ENCODE measurements around the gene LRP6. TPM values are rescaled to one million over a fixed set of nuclear protein-coding genes. Genes with fewer than 3 reads are reported as not detected.

Gene LRP6
- total RNA-seq, 1 experiment from 2014 or later = 28.1 TPM

GRCh38 chr12:12202747-12203146 is 64.1 kb downstream of the LRP6 start:
- H3K27ac ChIP-seq (ENCODE audit: low read depth, low read length) = no peak overlapping the region
- TF ChIP-seq EGR1 (IDR thresholded peaks at IDR 0.05; ENCODE audit: low read depth) (no peak), JUND (IDR thresholded peaks at IDR 0.05) (no peak), SRF (IDR thresholded peaks at IDR 0.05; ENCODE audit: low read depth) (no peak), CEBPB (IDR thresholded peaks at IDR 0.05; ENCODE audit: low read depth) (no peak), REST (IDR thresholded peaks at IDR 0.05; ENCODE audit: low read depth) (no peak), FOSL1 (IDR thresholded peaks at IDR 0.05; ENCODE audit: low read depth) (no peak), ELF1 (IDR thresholded peaks at IDR 0.05; ENCODE audit: borderline replicate concordance, low read depth) (no peak), SIN3A (IDR thresholded peaks at IDR 0.05; ENCODE audit: low read depth) (no peak), EZH2 (IDR thresholded peaks at IDR 0.05) (no peak), MAX (IDR thresholded peaks at IDR 0.05) (no peak), EZH2phosphoT487 (IDR thresholded peaks at IDR 0.05; ENCODE audit: borderline replicate concordance) (no peak), YY1 (IDR thresholded peaks at IDR 0.05; ENCODE audit: extremely low read depth, insufficient replicate concordance, low read depth, low read length) (no peak), ZNF274 (IDR thresholded peaks at IDR 0.05; ENCODE audit: low read depth, low read length) (no peak), ATF3 (IDR thresholded peaks at IDR 0.05) (no peak), RAD21 (IDR thresholded peaks at IDR 0.05; ENCODE audit: low read depth) (no peak), POLR2AphosphoS5 (IDR thresholded peaks at IDR 0.05; ENCODE audit: low read depth, low read length) (no peak), TCF7L2 (IDR thresholded peaks at IDR 0.05; ENCODE audit: borderline replicate concordance, extremely low read depth, insufficient read depth, insufficient read length) (no peak), ZFX (IDR thresholded peaks at IDR 0.05) (no peak)
- TF ChIP-seq, protein P1, sequence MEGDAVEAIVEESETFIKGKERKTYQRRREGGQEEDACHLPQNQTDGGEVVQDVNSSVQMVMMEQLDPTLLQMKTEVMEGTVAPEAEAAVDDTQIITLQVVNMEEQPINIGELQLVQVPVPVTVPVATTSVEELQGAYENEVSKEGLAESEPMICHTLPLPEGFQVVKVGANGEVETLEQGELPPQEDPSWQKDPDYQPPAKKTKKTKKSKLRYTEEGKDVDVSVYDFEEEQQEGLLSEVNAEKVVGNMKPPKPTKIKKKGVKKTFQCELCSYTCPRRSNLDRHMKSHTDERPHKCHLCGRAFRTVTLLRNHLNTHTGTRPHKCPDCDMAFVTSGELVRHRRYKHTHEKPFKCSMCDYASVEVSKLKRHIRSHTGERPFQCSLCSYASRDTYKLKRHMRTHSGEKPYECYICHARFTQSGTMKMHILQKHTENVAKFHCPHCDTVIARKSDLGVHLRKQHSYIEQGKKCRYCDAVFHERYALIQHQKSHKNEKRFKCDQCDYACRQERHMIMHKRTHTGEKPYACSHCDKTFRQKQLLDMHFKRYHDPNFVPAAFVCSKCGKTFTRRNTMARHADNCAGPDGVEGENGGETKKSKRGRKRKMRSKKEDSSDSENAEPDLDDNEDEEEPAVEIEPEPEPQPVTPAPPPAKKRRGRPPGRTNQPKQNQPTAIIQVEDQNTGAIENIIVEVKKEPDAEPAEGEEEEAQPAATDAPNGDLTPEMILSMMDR (IDR thresholded peaks at IDR 0.05 in 2 of 3, conservative IDR thresholded peaks at IDR 0.05 in 1 of 3; ENCODE audit: borderline replicate concordance in 1 of 3, insufficient read depth in 1 of 3, low read depth in 2 of 3, low read length in 2 of 3) = no peak
- TF ChIP-seq, protein P2, sequence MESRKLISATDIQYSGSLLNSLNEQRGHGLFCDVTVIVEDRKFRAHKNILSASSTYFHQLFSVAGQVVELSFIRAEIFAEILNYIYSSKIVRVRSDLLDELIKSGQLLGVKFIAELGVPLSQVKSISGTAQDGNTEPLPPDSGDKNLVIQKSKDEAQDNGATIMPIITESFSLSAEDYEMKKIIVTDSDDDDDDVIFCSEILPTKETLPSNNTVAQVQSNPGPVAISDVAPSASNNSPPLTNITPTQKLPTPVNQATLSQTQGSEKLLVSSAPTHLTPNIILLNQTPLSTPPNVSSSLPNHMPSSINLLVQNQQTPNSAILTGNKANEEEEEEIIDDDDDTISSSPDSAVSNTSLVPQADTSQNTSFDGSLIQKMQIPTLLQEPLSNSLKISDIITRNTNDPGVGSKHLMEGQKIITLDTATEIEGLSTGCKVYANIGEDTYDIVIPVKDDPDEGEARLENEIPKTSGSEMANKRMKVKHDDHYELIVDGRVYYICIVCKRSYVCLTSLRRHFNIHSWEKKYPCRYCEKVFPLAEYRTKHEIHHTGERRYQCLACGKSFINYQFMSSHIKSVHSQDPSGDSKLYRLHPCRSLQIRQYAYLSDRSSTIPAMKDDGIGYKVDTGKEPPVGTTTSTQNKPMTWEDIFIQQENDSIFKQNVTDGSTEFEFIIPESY (IDR thresholded peaks at IDR 0.05; ENCODE audit: extremely low read depth, insufficient replicate concordance, low read length) = no peak
- DNase-seq (ENCODE audit: low read depth, low spot score) = no peak
- BruUV-seq (replicated peaks) = no TSS peak
- H3K36me3 ChIP-seq (ENCODE audit: control insufficient read depth in 1 of 2, insufficient read depth in 2 of 2, low read length in 2 of 2) = no peaks in the 10 kb centered on the region
- RAD21 ChIA-PET (ENCODE audit: low non-redundant PET in 1 of 2, low total read pairs in 2 of 2, uncharacterized antibody in 2 of 2, unreplicated experiment in 2 of 2) = no interaction called here
- CTCF ChIA-PET = no interaction called here
- intact Hi-C loops (cut with micrococcal nuclease) = no loop called here
- no peak overlapping the region for H3K9ac ChIP-seq (ENCODE audit: low read length)
- no peaks in the 10 kb centered on the region for H3K9me2 ChIP-seq (ENCODE audit: insufficient read depth)
- H3K4me1 ChIP-seq (ENCODE audit: control insufficient read depth in 1 of 2, insufficient read depth in 2 of 2, low read length in 2 of 2) = no peaks in the 10 kb centered on the region
- H3K9me3 ChIP-seq (ENCODE audit: control insufficient read depth in 1 of 2, insufficient read depth in 1 of 2, low read depth in 1 of 2, low read length in 2 of 2) = no peaks in the 10 kb centered on the region
- no peaks in the 10 kb centered on the region for H3K27me3 ChIP-seq (ENCODE audit: insufficient read depth, low read length)
- POLR2A ChIA-PET = no interaction called here
- H3K4me2 ChIP-seq (ENCODE audit: low read length) = no peak overlapping the region
- H3K79me2 ChIP-seq (ENCODE audit: insufficient read depth, low read length) = peaks cover 19% of the 10 kb centered on the region
- H3K4me3 ChIP-seq (replicated peaks in 1 of 2; ENCODE audit: low read depth in 1 of 2, low read length in 2 of 2) = no peak overlapping the region
- H4K20me1 ChIP-seq (ENCODE audit: insufficient read depth) = no peaks in the 10 kb centered on the region
- no peak for ATAC-seq
- no peak overlapping the region for H2AFZ ChIP-seq (ENCODE audit: low read depth, low read length, poor library complexity, severe bottlenecking)

Measured in HCT116 (cell line).